Epithelial cell of proximal tubule (primary cell): ENCODE measurements around the gene OTX1. TPM values are rescaled to one million over a fixed set of nuclear protein-coding genes. Genes with fewer than 3 reads are reported as not detected.
A peak's percentile ranks its signal among the peaks of the same experiment; 100 is the strongest.

Experiments used
- DNase-seq: peaks from one replicate; pipeline ENCODE4 v3.0.0-alpha.2; 2011; ENCODE audit warnings: low read depth
- H3K4me3 ChIP-seq: 2 replicates; pipeline ENCODE4 v1.5.1; 2011; ENCODE audit warnings: low read depth, mild to moderate bottlenecking, low read length
- total RNA-seq: library from RNA; depleted of rRNA; stranded (reverse); fragments of >200 nt; gene quantifications from 2 replicates; pipeline ENCODE4 v1.2.3, GENCODE V29; 2015
- TF ChIP-seq, protein P1 (sequence below): conservative IDR thresholded peaks from 2 replicates; pipeline ENCODE4 v1.5.1; 2012; ENCODE audit warnings: low read depth, mild to moderate bottlenecking, low read length

The OTX1 gene
- total RNA-seq, 1 donor from 2014 or later: not detected

DNA sequence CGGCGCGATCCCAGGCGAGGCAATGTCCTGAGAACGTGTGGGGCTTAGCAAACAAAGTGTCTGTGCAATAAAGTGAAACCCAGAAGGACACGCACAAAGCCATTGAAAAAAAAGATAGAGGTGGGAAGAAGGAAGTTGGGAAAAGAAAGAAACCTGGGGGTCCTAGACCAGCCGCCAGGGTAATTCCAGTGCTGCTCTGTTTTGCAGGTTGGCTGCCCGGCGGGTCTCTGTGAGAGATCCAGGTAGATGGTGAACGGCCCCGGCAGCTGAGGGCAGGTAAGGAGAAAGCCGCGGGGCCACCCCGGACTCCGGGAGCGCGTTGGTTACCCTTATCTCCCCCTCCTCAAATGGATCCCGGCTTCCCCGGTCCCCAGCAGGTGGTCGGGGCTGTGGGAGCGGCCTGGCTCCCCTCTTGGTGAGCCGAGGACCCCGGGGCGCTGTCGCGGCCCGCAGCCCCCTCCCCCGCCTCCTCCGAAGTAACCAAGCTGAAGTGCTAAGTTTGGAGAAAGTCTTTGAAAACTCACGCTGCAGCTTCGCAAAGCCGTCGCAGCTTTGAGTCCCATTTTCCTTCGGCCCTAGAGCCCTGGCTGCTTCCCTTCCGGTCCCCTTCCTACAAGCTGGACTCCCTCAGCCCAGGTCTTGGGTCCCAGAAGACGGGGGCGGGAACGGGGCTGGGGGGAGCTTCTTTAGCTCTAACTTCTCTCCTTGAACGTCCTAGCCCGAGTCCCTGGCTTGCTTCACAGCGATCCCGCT, 588 bp downstream of the OTX1 start:
- no peak for DNase-seq
- peak overlapping the region; percentile 65 for H3K4me3 ChIP-seq
- TF ChIP-seq, protein P1, sequence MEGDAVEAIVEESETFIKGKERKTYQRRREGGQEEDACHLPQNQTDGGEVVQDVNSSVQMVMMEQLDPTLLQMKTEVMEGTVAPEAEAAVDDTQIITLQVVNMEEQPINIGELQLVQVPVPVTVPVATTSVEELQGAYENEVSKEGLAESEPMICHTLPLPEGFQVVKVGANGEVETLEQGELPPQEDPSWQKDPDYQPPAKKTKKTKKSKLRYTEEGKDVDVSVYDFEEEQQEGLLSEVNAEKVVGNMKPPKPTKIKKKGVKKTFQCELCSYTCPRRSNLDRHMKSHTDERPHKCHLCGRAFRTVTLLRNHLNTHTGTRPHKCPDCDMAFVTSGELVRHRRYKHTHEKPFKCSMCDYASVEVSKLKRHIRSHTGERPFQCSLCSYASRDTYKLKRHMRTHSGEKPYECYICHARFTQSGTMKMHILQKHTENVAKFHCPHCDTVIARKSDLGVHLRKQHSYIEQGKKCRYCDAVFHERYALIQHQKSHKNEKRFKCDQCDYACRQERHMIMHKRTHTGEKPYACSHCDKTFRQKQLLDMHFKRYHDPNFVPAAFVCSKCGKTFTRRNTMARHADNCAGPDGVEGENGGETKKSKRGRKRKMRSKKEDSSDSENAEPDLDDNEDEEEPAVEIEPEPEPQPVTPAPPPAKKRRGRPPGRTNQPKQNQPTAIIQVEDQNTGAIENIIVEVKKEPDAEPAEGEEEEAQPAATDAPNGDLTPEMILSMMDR: no peak

DNA sequence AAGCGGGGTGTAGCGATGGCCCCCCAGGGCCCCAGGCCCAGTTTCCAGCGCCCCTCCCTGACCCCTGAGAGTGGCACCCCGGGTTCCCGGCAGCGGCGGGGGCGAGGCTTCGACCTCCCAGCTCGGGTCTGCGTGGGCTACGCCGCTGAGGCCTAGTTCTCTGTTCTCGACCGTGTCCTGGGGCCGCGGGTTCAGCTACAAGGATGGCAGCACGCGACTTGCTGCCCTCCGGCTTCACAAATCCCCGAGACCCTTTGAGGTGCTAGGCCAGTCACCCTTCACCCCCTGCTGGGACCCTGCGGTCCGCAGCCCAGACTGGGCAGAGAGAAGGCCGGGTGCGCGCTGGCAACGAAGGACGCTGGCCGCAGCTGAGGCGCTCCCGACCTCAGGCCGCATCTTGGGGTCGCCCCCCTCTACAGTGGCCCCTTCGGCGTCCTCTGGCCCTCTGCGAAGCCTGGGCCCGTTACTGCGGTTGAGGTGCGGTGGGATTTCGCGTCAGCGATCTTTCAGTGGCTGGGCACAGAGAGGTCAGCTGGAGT, 1.2 kb downstream of the OTX1 start:
- H3K4me3 ChIP-seq: no peak overlapping the region
- no peak for DNase-seq
- TF ChIP-seq, protein P1: no peak

GRCh38 chr2:63052411-63053080, 1.9 kb downstream of the OTX1 start:
- TF ChIP-seq, protein P1: no peak
- no peak for DNase-seq
- no peak overlapping the region for H3K4me3 ChIP-seq

DNA sequence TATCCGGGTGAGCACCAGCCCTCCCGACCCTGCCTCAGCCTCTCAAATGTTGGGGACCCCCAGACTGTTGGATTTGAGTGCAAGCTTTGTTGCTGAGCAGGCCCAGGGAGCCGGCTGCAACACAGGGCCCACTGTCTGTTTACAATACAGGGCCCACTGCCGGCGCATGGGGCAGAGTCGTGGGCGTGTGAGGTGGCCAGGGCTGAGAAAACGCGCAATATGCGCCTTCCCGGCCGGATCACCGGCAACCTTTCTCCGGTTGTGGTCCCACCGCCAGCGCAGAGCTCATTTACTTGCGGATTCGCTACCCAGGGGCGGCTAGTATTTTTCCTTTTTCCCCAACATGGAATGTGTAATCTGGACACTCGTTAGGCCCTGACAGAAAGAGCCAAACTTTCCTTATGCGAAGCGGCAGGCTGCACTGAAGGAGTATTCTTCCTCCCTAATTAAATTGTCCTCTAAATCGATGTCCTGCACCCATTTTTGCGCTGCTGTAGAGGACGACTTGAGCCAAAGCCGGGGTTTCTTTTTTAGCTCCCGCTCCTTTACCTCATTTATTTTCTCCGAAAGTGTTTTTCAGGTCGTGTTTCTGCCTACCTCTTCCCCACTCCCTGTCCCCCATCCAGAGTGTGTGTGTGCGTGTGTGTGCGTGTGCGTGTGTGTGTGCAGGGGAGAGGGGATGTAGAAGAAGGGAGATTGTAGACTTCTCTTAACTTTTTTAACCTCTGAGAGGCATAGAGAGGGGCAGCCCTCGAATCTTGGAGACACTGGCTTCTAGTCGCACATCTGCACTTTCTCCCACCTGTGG, 2.7 kb downstream of the OTX1 start:
- TF ChIP-seq, protein P1: no peak
- H3K4me3 ChIP-seq: no peak overlapping the region
- DNase-seq: no peak

- peak overlapping the region; percentile 27 for H3K4me3 ChIP-seq
- TF ChIP-seq, protein P1: peak; percentile 63
Observed at GRCh38 chr2:63053889-63054602, 3.4 kb downstream of the OTX1 start.

DNA sequence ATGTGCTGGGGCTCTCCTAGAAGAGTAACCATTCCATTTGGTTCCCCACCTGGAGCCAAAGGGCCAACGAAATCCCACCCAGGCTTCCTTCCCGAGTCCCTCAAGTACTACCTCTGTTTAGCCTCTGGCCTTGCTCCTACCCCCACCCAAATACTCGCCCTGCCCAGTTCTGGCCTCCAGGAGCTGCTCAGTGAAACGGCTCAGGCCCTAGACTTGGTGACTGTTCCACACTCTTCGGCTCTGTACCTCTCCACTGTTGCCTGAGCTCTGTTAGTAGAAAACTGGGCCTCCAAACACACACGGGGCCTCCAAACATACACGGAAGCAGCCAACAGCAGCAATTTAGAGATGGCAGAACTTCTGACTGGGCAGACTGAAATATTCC, 4.2 kb downstream of the OTX1 start:
- no peak overlapping the region for H3K4me3 ChIP-seq
- TF ChIP-seq, protein P1: no peak
- DNase-seq: no peak

More at GRCh38 chr2:63053889-63054602, 3.4 kb downstream of the OTX1 start:
- no peak for DNase-seq
